Nephron (organoid): ENCODE results near the gene NCOA4.

Source experiments
- H3K27ac Mint-ChIP-seq, 3 experiments: 2 replicates each; pipeline ENCODE4 v1.8.0; 2020; ENCODE audit warnings: mixed read lengths in 3 of 3, mild to moderate bottlenecking in 2 of 3, moderate library complexity in 1 of 3
- H3K27me3 Mint-ChIP-seq: 2 replicates; pipeline ENCODE4 v1.8.0; 2021; ENCODE audit warnings: low read depth, mild to moderate bottlenecking, moderate library complexity, mixed read lengths
- H3K36me3 Mint-ChIP-seq: 2 replicates; pipeline ENCODE4 v1.8.0; 2020; ENCODE audit warnings: low read depth, mixed read lengths
- H3K4me1 Mint-ChIP-seq: 2 replicates; pipeline ENCODE4 v1.8.0; 2020; ENCODE audit warnings: mixed read lengths
- H3K4me3 Mint-ChIP-seq, 3 experiments: 2 replicates each; pipeline ENCODE4 v1.8.0; 2020; ENCODE audit warnings: mild to moderate bottlenecking in 3 of 3, mixed read lengths in 3 of 3, moderate library complexity in 2 of 3
- H3K9me3 Mint-ChIP-seq: 2 replicates; pipeline ENCODE4 v1.8.0; 2020; ENCODE audit warnings: mixed read lengths
- TF ChIP-seq, protein P1 (sequence below), 3 experiments: fragments of 200-600 bp; sonication (generic); IDR thresholded peaks; one replicate each; pipeline ENCODE4 v1.5.0; 2021; ENCODE audit warnings: antibody characterized with exemption in 3 of 3; ENCODE audit not compliant: unreplicated experiment in 3 of 3

Gene NCOA4

GRCh38 chr10:46019569-46020343 lies 10.7 kb downstream of the NCOA4 start:
- no peaks in the 10 kb centered on the region for H3K9me3 Mint-ChIP-seq
- H3K36me3 Mint-ChIP-seq: peaks cover 18% of the 10 kb centered on the region
- TF ChIP-seq, protein P1, sequence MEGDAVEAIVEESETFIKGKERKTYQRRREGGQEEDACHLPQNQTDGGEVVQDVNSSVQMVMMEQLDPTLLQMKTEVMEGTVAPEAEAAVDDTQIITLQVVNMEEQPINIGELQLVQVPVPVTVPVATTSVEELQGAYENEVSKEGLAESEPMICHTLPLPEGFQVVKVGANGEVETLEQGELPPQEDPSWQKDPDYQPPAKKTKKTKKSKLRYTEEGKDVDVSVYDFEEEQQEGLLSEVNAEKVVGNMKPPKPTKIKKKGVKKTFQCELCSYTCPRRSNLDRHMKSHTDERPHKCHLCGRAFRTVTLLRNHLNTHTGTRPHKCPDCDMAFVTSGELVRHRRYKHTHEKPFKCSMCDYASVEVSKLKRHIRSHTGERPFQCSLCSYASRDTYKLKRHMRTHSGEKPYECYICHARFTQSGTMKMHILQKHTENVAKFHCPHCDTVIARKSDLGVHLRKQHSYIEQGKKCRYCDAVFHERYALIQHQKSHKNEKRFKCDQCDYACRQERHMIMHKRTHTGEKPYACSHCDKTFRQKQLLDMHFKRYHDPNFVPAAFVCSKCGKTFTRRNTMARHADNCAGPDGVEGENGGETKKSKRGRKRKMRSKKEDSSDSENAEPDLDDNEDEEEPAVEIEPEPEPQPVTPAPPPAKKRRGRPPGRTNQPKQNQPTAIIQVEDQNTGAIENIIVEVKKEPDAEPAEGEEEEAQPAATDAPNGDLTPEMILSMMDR (IDR thresholded peaks at IDR 0.05; ENCODE audit: unreplicated experiment in 3 of 3): no peak
- peak overlapping the region in 2 of 3 experiments; percentile 3 to 21 for H3K4me3 Mint-ChIP-seq
- no peaks in the 10 kb centered on the region for H3K27me3 Mint-ChIP-seq
- H3K27ac Mint-ChIP-seq: peak overlapping the region in 2 of 3 experiments; percentile 62 to 77
- H3K4me1 Mint-ChIP-seq: peaks cover 48% of the 10 kb centered on the region

- peak overlapping the region in 1 of 3 experiments; percentile 21 for H3K4me3 Mint-ChIP-seq
- peaks cover 42% of the 10 kb centered on the region for H3K4me1 Mint-ChIP-seq
- H3K36me3 Mint-ChIP-seq: peaks cover 24% of the 10 kb centered on the region
- no peaks in the 10 kb centered on the region for H3K27me3 Mint-ChIP-seq
- H3K9me3 Mint-ChIP-seq: no peaks in the 10 kb centered on the region
- H3K27ac Mint-ChIP-seq: peak overlapping the region in 2 of 3 experiments; percentile 62 to 77
- TF ChIP-seq, protein P1 (IDR thresholded peaks at IDR 0.05; ENCODE audit: unreplicated experiment in 3 of 3): no peak
Observed at GRCh38 chr10:46019177-46019528, 11.3 kb downstream of the NCOA4 start.

DNA sequence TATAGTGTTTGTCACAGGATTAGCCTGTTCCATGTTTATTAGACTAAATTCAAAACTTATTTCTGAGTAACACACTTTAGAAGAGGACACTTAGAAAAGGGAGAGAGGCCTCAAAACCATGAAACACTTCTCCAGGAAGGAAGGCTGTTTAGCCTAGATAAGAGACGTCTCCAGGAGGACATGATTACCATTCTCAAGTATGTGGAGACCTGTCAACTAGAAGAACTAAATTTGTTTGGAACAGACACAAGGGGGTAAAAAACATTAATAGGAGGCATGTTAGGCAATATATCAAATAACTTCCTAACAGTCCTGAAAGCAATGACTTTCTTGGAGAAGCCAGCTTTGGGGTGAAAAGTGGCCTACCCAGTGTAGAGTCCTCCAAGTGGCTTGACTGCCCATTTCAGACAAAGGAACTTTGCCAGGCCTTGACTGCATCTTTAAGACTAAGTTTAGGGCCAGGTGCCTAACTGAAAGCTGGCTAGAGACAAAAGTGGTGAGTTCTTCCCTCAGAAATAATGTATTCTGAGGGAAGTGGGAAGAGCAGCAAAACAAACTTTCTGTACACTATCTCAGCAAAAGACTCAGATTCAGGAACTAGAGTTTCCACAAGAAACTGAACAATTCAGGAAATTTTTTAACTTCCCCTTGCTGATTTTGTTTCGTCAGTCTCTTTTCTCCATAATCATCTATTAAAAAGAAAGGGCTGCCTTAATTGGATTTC lies 11.8 kb downstream of the NCOA4 start:
- Mint-ChIP-seq H3K9me3 (no peaks in the 10 kb centered on the region), H3K36me3 (peaks cover 26% of the 10 kb centered on the region), H3K27ac (peak overlapping the region in 2 of 3 experiments; percentile 20 to 77), H3K4me1 (peaks cover 36% of the 10 kb centered on the region), H3K27me3 (no peaks in the 10 kb centered on the region), H3K4me3 (peak overlapping the region in 1 of 3 experiments; percentile 7)
- TF ChIP-seq, protein P1 (IDR thresholded peaks at IDR 0.05; ENCODE audit: unreplicated experiment in 3 of 3): no peak

DNA sequence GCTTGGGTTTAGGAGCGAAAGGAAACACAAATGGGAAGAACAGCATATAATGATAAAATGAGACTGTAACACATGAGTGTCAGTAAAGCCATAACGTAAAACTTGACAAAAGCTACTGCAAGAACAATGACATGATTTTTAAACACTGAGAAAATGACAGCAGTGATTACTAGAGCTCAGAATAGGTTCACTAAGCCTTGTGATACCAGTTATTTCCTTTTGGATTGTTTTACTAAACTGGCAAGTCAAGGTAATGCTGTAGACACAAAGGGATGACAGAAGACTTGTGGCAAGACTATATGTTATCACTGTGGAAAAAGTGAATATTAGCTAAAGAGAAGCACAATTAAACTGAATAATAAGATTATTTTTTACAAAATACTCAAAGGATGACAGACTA lies 12.7 kb downstream of the NCOA4 start:
- Mint-ChIP-seq H3K27ac (peak overlapping the region in 2 of 3 experiments; percentile 25 to 34), H3K4me3 (no peak overlapping the region), H3K4me1 (peaks cover 28% of the 10 kb centered on the region), H3K27me3 (no peaks in the 10 kb centered on the region), H3K36me3 (peaks cover 33% of the 10 kb centered on the region), H3K9me3 (no peaks in the 10 kb centered on the region)
- TF ChIP-seq, protein P1 (IDR thresholded peaks at IDR 0.05; ENCODE audit: unreplicated experiment in 3 of 3): no peak

- H3K36me3 Mint-ChIP-seq: peaks cover 36% of the 10 kb centered on the region
- peaks cover 20% of the 10 kb centered on the region for H3K4me1 Mint-ChIP-seq
- TF ChIP-seq, protein P1 (IDR thresholded peaks at IDR 0.05; ENCODE audit: unreplicated experiment in 3 of 3): no peak
- H3K4me3 Mint-ChIP-seq: no peak overlapping the region
- no peak overlapping the region for H3K27ac Mint-ChIP-seq
- H3K9me3 Mint-ChIP-seq: no peaks in the 10 kb centered on the region
- no peaks in the 10 kb centered on the region for H3K27me3 Mint-ChIP-seq
Observed at GRCh38 chr10:46016811-46017210, 13.6 kb downstream of the NCOA4 start.
